A549 (cell line): ENCODE data around the gene MAPKAP1.

Experiments used
- BHLHE40 ChIP-seq: IDR thresholded peaks from 2 replicates; pipeline ENCODE4 v1.6.1; 2012; ENCODE audit warnings: low read depth, low read length, inconsistent platforms
- CBX2 ChIP-seq: fragments of 200-600 bp; sonication (generic); IDR thresholded peaks from 2 replicates; pipeline ENCODE4 v1.6.1; 2016; ENCODE audit warnings: low read depth, mild to moderate bottlenecking, borderline replicate concordance
- CEBPB ChIP-seq, 2 experiments: fragments of >200 bp in 1 of 2; sonication (Bioruptor Twin) in 1 of 2; formaldehyde crosslinking in 1 of 2; IDR thresholded peaks; 2 replicates each; pipeline ENCODE4 v1.6.1; 2012 to 2016
- JUN ChIP-seq, 2 experiments: fragments of >200 bp; sonication (Bioruptor Twin); formaldehyde crosslinking; IDR thresholded peaks; 2 replicates in 1 of 2; 3 replicates in 1 of 2; pipeline ENCODE4 v1.6.1; 2016 to 2017
- KDM1A ChIP-seq: fragments of 200-600 bp; sonication (generic); IDR thresholded peaks from 2 replicates; pipeline ENCODE4 v1.6.1; 2016; ENCODE audit warnings: low read depth, mild to moderate bottlenecking
- POLR2A ChIP-seq: IDR thresholded peaks from 2 replicates; pipeline ENCODE4 v1.6.1; 2012; ENCODE audit warnings: mild to moderate bottlenecking, low read length
- POLR2AphosphoS2 ChIP-seq: conservative IDR thresholded peaks from 2 replicates; pipeline ENCODE4 v1.6.1; 2012; ENCODE audit warnings: low read length, improper control_type of control experiment, inconsistent platforms
- SREBF2 ChIP-seq: fragments of 450-650 bp; IDR thresholded peaks from 2 replicates; pipeline ENCODE4 v1.6.1; 2014; ENCODE audit warnings: mild to moderate bottlenecking, moderate library complexity
- ZFP36 ChIP-seq: fragments of 450-650 bp; IDR thresholded peaks from 2 replicates; pipeline ENCODE4 v1.6.1; 2014; ENCODE audit warnings: borderline replicate concordance; ENCODE audit not compliant: partially characterized antibody
- TF ChIP-seq, protein P1 (sequence below): IDR thresholded peaks from 2 replicates; pipeline ENCODE4 v1.6.1; 2012
- TF ChIP-seq, protein P2 (sequence below): fragments of 450-650 bp; IDR thresholded peaks from 2 replicates; pipeline ENCODE4 v1.6.1; 2014; ENCODE audit warnings: antibody characterized with exemption
- TF ChIP-seq, protein P3 (sequence below): fragments of >200 bp; sonication (Bioruptor Twin); formaldehyde crosslinking; IDR thresholded peaks from 3 replicates; pipeline ENCODE4 v1.5.1; 2016

DNA sequence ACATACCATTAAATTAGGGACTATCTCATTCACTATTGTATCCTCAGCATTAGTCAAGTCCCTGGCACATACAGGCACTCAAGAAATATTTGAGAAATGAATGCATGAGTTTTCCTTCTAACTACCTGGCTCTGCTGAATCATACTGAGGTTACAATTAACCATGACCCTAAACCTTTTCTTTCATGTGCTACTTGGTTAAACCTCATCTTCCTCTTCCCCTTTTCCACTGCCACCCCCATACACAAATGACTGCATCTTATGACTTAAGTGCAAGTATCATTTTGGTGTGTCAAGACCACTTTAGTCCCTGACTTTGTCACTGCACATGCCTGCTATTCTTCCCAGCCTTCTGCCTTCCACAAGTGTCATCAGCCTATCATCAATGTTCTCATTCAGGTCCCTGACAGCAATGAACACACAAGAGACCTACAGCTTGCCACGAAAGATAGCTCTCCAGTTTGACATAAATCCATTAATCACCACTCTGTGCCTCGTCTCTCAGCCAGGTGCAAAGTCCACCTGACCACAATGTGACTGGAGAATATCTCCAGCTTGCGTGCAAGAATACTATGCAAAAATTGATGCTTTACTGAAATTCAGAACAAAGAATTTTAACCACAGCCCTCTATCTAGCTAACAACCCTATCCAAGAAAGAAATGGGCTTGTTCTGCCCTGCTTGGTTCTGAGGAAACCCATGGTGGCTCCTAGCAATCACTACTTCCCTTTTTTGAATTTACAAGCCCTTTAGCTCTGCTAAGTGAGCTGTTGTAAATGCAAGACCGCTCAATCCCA, 74.5 kb downstream of the MAPKAP1 start:
- TF ChIP-seq BHLHE40 (no peak), JUN (IDR thresholded peaks at IDR 0.05) (no peak), CEBPB (IDR thresholded peaks at IDR 0.05) (no peak), KDM1A (no peak), POLR2A (no peak), POLR2AphosphoS2 (no peak), CBX2 (no peak), SREBF2 (no peak), ZFP36 (no peak)
- TF ChIP-seq, protein P1, sequence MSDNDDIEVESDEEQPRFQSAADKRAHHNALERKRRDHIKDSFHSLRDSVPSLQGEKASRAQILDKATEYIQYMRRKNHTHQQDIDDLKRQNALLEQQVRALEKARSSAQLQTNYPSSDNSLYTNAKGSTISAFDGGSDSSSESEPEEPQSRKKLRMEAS = no peak
- TF ChIP-seq, protein P2, sequence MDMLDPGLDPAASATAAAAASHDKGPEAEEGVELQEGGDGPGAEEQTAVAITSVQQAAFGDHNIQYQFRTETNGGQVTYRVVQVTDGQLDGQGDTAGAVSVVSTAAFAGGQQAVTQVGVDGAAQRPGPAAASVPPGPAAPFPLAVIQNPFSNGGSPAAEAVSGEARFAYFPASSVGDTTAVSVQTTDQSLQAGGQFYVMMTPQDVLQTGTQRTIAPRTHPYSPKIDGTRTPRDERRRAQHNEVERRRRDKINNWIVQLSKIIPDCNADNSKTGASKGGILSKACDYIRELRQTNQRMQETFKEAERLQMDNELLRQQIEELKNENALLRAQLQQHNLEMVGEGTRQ = no peak
- TF ChIP-seq, protein P3, sequence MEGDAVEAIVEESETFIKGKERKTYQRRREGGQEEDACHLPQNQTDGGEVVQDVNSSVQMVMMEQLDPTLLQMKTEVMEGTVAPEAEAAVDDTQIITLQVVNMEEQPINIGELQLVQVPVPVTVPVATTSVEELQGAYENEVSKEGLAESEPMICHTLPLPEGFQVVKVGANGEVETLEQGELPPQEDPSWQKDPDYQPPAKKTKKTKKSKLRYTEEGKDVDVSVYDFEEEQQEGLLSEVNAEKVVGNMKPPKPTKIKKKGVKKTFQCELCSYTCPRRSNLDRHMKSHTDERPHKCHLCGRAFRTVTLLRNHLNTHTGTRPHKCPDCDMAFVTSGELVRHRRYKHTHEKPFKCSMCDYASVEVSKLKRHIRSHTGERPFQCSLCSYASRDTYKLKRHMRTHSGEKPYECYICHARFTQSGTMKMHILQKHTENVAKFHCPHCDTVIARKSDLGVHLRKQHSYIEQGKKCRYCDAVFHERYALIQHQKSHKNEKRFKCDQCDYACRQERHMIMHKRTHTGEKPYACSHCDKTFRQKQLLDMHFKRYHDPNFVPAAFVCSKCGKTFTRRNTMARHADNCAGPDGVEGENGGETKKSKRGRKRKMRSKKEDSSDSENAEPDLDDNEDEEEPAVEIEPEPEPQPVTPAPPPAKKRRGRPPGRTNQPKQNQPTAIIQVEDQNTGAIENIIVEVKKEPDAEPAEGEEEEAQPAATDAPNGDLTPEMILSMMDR = no peak
